ENCODE measurements around the gene MLYCD.

DNA sequence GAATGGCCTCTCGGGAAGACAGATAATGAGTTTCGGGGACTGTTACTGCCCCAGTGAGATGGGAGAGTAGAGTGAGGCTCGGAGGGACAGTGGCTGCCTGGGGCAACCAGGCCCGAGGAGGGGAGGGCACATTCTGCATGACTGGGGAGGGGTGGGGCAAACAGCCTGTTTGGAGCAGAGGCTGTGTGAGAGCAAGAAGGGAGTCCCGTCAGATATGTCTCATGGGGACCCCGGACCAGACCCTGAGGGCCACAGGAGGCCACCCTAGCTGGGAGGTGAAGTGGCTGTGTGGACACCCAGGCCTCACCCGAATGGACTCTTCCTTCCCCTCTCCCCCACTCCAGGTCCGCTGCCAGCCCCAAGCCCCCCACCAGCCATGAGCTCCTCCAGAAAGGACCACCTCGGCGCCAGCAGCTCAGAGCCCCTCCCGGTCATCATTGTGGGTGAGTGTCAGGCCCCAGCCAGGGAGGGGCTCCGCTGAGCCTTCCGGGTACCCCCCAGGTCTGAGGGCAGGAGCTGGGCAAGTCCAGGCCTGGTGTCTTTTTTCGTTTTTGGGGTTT lies 58.5 kb downstream of the MLYCD start:
- TF ChIP-seq, protein P1, sequence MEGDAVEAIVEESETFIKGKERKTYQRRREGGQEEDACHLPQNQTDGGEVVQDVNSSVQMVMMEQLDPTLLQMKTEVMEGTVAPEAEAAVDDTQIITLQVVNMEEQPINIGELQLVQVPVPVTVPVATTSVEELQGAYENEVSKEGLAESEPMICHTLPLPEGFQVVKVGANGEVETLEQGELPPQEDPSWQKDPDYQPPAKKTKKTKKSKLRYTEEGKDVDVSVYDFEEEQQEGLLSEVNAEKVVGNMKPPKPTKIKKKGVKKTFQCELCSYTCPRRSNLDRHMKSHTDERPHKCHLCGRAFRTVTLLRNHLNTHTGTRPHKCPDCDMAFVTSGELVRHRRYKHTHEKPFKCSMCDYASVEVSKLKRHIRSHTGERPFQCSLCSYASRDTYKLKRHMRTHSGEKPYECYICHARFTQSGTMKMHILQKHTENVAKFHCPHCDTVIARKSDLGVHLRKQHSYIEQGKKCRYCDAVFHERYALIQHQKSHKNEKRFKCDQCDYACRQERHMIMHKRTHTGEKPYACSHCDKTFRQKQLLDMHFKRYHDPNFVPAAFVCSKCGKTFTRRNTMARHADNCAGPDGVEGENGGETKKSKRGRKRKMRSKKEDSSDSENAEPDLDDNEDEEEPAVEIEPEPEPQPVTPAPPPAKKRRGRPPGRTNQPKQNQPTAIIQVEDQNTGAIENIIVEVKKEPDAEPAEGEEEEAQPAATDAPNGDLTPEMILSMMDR (IDR thresholded peaks at IDR 0.05; ENCODE audit: low read depth, low read length, poor library complexity, severe bottlenecking) = no peak
- no peak for TF ChIP-seq EZH2phosphoT487 (IDR thresholded peaks at IDR 0.05; ENCODE audit: borderline replicate concordance, low read length)

All from DOHH2 (cell line).